GM06990 (cell line): ENCODE measurements around the gene DLK1.

ENCODE experiments used
- DNase-seq: peaks from one replicate; pipeline ENCODE4 v3.0.0-alpha.2; 2011; ENCODE audit not compliant: insufficient read length; ENCODE audit errors: extremely low read depth
- H3K27me3 ChIP-seq: replicated peaks from 2 replicates; pipeline ENCODE4 v1.6.0; 2011; ENCODE audit warnings: low read length; ENCODE audit not compliant: control insufficient read depth, insufficient read depth
- H3K36me3 ChIP-seq: 2 replicates; pipeline ENCODE4 v1.5.1; 2011; ENCODE audit warnings: low read length; ENCODE audit not compliant: control insufficient read depth, insufficient read depth
- H3K4me3 ChIP-seq: replicated peaks from 2 replicates; pipeline ENCODE4 v1.5.1; 2011; ENCODE audit warnings: low read depth, mild to moderate bottlenecking, control low read depth, low read length
- TF ChIP-seq, protein P1 (sequence below): IDR thresholded peaks from 2 replicates; pipeline ENCODE4 v1.5.1; 2011; ENCODE audit warnings: low read length, control low read depth, mild to moderate bottlenecking, inconsistent platforms; ENCODE audit not compliant: insufficient read depth, poor library complexity, severe bottlenecking

The DLK1 gene

DNA sequence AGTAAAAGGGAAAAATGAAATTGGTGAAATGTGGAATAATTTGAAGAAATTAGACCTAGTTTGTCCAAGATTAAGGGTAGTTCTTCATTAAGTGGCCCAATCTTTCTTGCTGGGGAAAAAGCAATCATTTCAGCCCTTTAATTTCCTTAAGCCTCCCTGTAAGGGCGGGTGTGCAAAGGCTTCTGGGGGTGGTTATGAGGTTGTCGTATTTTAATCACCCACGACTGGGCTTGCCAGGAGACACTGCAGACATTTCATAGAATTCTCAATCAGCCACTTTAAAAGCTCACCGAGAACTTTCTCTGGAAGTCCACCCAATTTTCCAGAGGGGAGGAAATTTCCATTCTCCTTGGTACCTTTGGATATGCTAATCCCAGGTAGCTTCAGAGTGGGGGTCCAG lies 43.4 kb downstream of the DLK1 start:
- no peaks in the 10 kb centered on the region; the same call in 1 of the 2 replicates for H3K27me3 ChIP-seq
- no peaks in the 10 kb centered on the region for H3K36me3 ChIP-seq
- TF ChIP-seq, protein P1, sequence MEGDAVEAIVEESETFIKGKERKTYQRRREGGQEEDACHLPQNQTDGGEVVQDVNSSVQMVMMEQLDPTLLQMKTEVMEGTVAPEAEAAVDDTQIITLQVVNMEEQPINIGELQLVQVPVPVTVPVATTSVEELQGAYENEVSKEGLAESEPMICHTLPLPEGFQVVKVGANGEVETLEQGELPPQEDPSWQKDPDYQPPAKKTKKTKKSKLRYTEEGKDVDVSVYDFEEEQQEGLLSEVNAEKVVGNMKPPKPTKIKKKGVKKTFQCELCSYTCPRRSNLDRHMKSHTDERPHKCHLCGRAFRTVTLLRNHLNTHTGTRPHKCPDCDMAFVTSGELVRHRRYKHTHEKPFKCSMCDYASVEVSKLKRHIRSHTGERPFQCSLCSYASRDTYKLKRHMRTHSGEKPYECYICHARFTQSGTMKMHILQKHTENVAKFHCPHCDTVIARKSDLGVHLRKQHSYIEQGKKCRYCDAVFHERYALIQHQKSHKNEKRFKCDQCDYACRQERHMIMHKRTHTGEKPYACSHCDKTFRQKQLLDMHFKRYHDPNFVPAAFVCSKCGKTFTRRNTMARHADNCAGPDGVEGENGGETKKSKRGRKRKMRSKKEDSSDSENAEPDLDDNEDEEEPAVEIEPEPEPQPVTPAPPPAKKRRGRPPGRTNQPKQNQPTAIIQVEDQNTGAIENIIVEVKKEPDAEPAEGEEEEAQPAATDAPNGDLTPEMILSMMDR: no peak
- no peak for DNase-seq
- H3K4me3 ChIP-seq: no peak overlapping the region

DNA sequence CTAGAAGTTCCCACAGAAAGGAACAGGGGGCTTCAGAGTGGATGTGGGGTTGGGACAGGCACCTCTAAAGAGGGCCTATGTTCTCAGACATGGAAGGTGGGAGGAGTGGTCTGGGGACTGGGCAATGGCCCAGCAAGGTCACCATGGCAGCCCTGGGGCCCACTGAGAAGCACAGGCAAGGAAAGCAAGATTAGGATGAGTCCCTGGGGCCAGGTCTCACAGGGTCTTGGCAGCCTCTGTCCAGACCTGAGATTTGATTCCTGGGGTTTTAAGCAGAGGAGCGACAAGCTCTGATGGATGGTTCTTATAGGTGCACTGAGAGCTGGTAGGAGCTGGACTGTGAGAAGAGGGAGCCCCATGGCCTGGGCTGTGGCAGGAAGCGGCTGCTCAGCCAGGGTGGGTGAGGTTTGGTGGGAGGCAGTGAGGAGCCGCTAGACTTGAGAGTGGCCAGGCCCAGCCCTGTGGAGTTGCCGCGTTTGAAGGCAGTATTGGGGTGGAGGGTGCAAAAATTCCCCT lies 44.0 kb downstream of the DLK1 start:
- Histone ChIP-seq H3K27me3 (no peaks in the 10 kb centered on the region; the same call in 1 of the 2 replicates), H3K36me3 (no peaks in the 10 kb centered on the region), H3K4me3 (no peak overlapping the region)
- no peak for DNase-seq
- TF ChIP-seq, protein P1: no peak

DNA sequence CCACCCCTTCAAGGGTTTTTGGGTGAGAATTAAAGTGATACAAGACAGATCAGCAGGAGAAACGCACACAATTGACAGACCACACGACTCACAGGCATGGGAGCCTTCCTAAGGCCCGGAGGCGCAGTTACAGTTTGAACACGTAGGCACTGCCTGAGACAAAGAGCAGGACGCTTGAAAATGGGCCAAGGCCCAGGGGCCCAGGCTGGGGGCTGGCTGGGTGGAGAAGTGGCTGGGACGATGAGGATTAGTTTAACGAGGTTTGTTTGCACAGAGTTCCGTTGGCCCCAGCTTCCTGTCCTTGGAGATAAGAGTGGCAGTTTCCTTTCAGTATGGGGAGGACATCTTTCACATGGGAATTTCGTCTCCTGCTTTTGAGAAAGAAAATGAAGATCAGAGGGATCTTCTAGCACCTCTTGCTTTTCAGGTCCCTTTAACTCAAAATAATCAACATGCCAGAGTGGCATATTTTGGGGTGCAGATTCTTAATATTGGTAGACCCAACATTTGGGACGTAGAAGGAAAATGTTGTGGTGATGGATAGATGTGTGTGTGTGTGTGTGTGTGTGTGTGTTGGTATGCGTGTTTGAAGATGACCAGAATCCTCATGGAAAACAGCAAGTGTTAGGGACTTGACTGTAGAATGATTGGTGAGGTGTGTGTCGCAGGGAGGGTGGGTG lies 44.6 kb downstream of the DLK1 start:
- no peak overlapping the region for H3K4me3 ChIP-seq
- DNase-seq: no peak
- TF ChIP-seq, protein P1: no peak
- H3K27me3 ChIP-seq: no peaks in the 10 kb centered on the region; the same call in 1 of the 2 replicates
- H3K36me3 ChIP-seq: no peaks in the 10 kb centered on the region

DNA sequence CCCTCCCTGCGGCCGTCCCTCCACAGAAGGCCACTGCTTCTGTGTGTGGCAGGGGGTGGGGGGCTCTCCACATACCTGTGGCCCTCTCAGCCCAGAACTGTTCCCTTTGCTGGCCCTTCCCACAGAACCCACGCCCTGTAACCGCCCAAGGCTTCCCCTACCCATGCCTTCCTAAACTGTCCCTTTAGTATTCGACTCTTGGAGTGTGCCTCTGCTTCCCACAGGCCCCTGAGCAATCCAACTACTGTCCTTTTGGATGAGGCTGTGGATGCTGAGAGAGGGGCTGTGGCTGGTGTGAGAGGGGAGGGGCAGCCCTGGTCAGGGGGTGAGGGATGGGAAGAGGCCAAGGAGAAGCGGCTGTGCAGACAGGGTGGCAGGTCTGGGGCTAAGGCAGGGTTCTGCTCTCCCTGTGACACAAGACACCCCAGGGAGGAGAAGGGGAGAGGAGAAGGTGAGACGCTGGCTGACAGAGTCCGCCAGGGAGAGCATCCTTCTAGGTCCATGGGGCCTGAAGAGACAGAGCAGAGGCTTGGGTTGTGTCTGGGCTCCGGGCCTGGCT lies 46.0 kb downstream of the DLK1 start:
- no peaks in the 10 kb centered on the region for H3K36me3 ChIP-seq
- DNase-seq: no peak
- H3K4me3 ChIP-seq: no peak overlapping the region
- no peaks in the 10 kb centered on the region for H3K27me3 ChIP-seq
- TF ChIP-seq, protein P1: no peak

DNA sequence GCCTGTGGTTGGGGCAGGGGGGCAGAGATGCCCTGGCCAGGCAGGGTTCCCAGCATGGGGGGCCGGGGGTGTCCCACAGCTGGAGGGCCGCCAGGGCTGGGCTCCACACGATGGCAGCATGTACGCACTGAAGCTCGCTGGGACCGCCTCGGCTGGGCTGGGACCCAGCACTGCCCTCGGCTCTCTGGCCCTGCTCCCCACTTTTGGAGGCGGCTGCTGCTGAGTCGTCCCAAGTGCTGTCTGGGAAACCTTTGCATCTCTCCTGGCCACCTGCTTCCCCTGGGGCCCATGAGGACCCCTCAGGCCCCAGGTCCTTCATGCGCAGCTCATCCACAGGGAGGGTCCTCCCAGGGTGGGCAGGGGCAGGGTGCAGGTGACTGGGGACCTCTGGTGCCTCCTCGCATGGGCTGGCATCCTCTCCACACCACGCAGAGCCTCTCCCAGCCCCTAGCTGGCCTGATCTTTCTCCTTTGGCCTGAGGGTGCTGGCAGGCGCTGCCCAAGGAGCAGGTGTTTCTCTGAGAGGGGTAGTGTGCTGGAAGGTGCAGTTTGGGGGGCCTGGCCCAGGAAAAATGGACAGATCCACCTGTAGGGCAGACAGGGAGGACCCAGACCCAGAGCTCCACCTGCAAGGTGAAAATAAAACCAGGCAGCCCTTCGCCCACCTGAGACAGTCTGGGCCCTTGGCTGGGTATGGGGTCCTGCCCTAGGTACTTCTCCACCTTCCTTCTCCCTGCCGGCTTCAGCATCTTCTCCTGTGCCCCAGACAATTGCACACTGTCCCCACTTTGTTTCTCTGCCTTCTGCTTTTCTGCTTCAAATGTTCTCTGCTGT lies 46.9 kb downstream of the DLK1 start:
- no peak for DNase-seq
- no peak overlapping the region for H3K4me3 ChIP-seq
- TF ChIP-seq, protein P1: no peak
- H3K27me3 ChIP-seq: no peaks in the 10 kb centered on the region
- H3K36me3 ChIP-seq: no peaks in the 10 kb centered on the region
